SK-N-SH treated with all-trans-retinoic acid at 6 μM for 48 hours (cell line): Measurements from ENCODE around the gene SORCS2.

Experiments
- ARNTL ChIP-seq: fragments of 450-650 bp; formaldehyde crosslinking; IDR thresholded peaks from 2 replicates; pipeline ENCODE4 v1.5.0; 2020; ENCODE audit warnings: low read depth, mild to moderate bottlenecking, moderate library complexity, borderline replicate concordance
- BACH2 ChIP-seq: fragments of 250-450 bp; sonication (Bioruptor Pico); IDR thresholded peaks from 2 replicates; pipeline ENCODE4 v1.9.0; 2021; ENCODE audit warnings: mild to moderate bottlenecking, borderline replicate concordance
- CSDC2 ChIP-seq: fragments of 250-450 bp; sonication (Bioruptor Pico); IDR thresholded peaks from 2 replicates; pipeline ENCODE4 v1.5.0; 2020; ENCODE audit warnings: mild to moderate bottlenecking, moderate library complexity
- CSRNP3 ChIP-seq: fragments of 250-450 bp; sonication (Bioruptor Pico); IDR thresholded peaks from 2 replicates; pipeline ENCODE4 v1.5.1; 2021; ENCODE audit warnings: mild to moderate bottlenecking, moderate library complexity
- SNAI2 ChIP-seq: fragments of 250-450 bp; sonication (Bioruptor Pico); IDR thresholded peaks from 2 replicates; pipeline ENCODE4 v1.5.0; 2020; ENCODE audit warnings: mild to moderate bottlenecking, moderate library complexity
- TF ChIP-seq, protein P1 (sequence below): fragments of 250-450 bp; sonication (Bioruptor Pico); IDR thresholded peaks from 2 replicates; pipeline ENCODE4 v1.5.1; 2020; ENCODE audit warnings: low read depth, mild to moderate bottlenecking, moderate library complexity
- TF ChIP-seq, protein P2 (sequence below): fragments of 250-450 bp; sonication (Bioruptor Pico); IDR thresholded peaks from 2 replicates; pipeline ENCODE4 v1.8.0; 2020; ENCODE audit warnings: mild to moderate bottlenecking, moderate library complexity, borderline replicate concordance

GRCh38 chr4:7635445-7636239 lies 443.3 kb downstream of the SORCS2 start:
- TF ChIP-seq CSDC2 (CRISPR knock-in tag): no peak
- TF ChIP-seq SNAI2 (CRISPR knock-in tag): no peak
- TF ChIP-seq, protein P1, sequence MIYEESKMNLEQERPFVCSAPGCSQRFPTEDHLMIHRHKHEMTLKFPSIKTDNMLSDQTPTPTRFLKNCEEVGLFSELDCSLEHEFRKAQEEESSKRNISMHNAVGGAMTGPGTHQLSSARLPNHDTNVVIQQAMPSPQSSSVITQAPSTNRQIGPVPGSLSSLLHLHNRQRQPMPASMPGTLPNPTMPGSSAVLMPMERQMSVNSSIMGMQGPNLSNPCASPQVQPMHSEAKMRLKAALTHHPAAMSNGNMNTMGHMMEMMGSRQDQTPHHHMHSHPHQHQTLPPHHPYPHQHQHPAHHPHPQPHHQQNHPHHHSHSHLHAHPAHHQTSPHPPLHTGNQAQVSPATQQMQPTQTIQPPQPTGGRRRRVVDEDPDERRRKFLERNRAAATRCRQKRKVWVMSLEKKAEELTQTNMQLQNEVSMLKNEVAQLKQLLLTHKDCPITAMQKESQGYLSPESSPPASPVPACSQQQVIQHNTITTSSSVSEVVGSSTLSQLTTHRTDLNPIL (CRISPR knock-in tag): no peak
- no peak for TF ChIP-seq BACH2
- TF ChIP-seq, protein P2, sequence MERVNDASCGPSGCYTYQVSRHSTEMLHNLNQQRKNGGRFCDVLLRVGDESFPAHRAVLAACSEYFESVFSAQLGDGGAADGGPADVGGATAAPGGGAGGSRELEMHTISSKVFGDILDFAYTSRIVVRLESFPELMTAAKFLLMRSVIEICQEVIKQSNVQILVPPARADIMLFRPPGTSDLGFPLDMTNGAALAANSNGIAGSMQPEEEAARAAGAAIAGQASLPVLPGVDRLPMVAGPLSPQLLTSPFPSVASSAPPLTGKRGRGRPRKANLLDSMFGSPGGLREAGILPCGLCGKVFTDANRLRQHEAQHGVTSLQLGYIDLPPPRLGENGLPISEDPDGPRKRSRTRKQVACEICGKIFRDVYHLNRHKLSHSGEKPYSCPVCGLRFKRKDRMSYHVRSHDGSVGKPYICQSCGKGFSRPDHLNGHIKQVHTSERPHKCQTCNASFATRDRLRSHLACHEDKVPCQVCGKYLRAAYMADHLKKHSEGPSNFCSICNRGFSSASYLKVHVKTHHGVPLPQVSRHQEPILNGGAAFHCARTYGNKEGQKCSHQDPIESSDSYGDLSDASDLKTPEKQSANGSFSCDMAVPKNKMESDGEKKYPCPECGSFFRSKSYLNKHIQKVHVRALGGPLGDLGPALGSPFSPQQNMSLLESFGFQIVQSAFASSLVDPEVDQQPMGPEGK (CRISPR knock-in tag): no peak
- TF ChIP-seq CSRNP3: no peak
- TF ChIP-seq ARNTL (CRISPR knock-in tag): no peak
